Fibroblast of skin of left biceps (primary cell): ENCODE results near the gene ZSCAN5B.
"Not testable (repeated sequence)": the region's sequence is repeated elsewhere in the genome, so short reads cannot be mapped to it uniquely, and the experiment has no call there.

Source experiments
- DNase-seq, 2 experiments: peaks; one replicate each; pipeline ENCODE4 v3.0.0-alpha.2; 2013; ENCODE audit warnings: low read depth in 2 of 2

The ZSCAN5B gene, protein sequence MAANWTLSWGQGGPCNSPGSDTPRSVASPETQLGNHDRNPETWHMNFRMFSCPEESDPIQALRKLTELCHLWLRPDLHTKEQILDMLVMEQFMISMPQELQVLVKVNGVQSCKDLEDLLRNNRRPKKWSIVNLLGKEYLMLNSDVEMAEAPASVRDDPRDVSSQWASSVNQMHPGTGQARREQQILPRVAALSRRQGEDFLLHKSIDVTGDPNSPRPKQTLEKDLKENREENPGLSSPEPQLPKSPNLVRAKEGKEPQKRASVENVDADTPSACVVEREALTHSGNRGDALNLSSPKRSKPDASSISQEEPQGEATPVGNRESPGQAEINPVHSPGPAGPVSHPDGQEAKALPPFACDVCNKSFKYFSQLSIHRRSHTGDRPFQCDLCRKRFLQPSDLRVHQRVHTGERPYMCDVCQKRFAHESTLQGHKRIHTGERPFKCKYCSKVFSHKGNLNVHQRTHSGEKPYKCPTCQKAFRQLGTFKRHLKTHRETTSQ

DNA sequence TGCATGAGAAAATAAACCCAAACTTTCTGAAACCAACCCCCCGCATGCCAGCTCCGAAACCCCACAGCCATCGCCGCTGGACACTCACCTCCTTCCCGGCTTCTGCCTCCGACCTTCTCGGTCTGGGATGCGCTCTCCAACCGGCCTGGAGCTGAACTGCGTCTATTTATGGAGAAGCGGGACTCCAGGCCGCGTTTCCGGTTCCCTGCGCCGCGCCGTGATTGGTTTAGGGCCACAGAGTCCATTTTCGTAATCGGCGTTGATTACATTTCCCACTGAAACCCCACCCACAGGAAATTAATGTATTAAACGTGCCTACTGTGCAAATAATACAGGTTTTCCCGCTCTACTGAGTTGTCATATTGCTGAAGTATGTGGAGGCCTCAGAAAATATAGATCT is at the start of gene ZSCAN5B:
TSS of gene ZSCAN5B (minus strand) at position 138 of the 400 bp plus-strand sequence. CDS start 4,731 bp downstream, outside the sequence.
- not testable (repeated sequence) for DNase-seq

DNA sequence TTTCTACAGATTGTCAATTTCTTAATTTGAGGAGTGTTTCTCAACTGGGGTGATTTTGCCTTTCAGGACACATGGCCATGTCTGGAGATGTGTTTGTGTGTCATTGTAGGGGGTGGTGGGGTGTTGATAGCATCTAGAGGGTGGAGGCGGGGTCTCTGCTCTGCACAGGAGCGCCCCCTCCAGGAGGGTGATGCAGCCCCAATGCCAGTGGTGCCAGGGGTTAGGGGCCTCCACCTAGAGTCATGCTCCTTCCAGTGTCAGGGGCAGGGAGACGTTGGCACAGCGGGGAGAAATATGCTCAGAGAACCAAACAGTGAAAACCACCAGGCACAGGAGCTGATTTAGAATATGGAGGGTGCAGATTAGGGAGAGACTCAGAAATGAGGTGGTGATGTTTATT is 48.2 kb upstream of the ZSCAN5B start:
- not testable (repeated sequence) for DNase-seq

GRCh38 chr19:56245121-56245740 is 47.6 kb upstream of the ZSCAN5B start:
- no peak for DNase-seq

- DNase-seq = no peak
These were observed 25.9 kb upstream of the ZSCAN5B start for GRCh38 chr19:56223481-56223880.

DNA sequence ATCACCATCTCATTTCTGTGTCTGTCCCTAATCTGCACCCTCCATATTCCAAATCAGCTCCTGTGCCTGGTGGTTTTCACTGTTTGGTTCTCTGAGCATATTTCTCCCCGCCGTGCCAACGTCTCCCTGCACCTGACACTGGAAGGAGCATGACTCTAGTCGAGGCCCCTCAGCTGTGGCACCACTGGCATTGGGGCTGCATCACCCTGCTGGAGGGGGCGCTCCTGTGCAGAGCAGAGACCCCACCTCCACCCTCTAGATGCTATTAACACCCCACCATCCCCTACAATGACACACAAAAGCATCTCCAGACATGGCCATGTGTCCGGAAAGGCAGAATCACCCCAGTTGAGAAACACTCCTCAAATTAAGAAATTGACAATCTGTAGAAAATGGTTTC is 25.3 kb upstream of the ZSCAN5B start:
- DNase-seq = no peak

DNA sequence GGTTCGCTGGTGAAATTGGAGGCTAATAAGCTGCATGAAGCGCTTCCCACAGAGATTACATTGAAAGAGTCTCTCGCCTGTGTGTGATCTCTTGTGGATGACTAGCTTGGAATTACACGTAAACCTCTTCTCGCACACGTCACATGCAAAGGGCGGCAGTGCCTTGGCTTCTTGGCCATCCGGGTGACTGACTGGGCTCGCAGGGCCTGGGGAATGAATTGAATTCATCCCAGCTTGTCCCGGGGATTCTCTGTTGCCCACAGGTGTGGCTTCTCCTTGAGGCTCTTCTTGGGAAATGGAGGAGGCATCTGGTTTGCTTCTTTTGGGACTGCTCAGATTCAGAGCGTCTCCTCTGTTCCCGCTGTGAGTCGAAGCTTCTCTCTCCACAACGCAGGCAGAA is 24.3 kb upstream of the ZSCAN5B start:
- DNase-seq = no peak

DNA sequence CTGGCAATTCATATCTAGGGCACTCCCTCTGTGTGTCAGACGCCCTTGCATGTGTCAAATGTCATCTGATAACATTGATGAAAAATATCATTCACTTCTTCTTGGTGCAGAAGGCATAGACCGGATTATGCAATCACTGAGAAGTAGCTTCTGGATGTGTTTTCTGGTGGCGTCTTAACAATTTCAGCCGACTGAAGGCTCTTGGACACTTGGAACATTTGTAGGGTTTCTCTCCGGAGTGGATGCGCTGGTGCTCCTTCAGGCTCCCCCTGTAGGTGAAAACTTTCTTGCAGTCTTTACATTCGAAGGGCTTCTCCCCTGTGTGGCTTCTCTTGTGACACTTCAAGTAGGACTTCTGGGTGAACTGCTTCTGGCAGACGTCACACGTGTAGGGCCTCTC is 23.9 kb upstream of the ZSCAN5B start:
- DNase-seq = not testable (repeated sequence)

GRCh38 chr19:56218961-56219360 is 21.4 kb upstream of the ZSCAN5B start:
- no peak for DNase-seq

DNA sequence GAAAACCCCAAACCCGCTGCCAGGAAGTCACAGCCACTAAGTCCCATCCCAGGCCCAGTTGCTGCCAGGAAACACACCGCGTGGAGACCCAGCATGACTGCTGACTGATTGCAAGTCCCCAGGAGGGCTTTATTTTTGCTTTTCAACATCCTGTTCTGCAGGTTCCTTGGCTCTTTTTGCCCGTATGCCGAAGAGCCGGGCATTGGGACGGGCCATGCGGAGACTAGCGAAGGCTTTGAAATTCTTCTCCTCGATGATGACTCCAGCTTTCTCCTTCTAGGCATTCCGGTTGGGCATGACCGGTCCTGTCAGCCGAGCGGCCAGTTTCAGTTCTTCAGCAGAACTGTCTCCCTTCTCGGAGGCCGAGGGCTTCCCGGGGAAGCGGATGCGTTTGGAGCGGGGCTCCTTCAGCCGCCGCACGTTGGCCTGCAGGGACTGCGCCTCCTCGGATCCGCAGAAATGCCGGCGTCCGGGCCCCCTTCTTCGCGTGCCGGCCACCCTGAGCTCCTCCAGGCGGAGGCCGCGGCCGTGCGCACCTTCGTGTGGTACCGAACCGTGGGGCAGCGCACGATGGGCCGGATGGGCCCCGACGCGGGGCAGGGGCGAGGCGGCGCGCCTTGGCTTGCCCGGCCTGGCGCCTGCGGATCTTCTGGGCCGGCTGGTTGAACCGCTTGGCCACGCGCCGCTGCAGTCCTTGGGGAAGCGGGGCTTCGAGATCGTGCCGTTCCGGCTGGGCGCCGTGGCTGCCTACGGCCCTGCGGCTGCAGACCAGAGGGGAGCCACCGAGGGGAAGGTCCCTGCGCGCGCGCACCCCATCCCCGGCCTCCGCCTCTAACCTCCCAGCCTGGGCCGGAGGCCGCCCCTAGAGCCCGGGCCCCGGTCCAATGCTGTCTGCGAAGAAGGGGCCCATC is 19.7 kb upstream of the ZSCAN5B start:
- no peak for DNase-seq

- DNase-seq = no peak
These were observed 14.1 kb upstream of the ZSCAN5B start for GRCh38 chr19:56211718-56212117.

DNA sequence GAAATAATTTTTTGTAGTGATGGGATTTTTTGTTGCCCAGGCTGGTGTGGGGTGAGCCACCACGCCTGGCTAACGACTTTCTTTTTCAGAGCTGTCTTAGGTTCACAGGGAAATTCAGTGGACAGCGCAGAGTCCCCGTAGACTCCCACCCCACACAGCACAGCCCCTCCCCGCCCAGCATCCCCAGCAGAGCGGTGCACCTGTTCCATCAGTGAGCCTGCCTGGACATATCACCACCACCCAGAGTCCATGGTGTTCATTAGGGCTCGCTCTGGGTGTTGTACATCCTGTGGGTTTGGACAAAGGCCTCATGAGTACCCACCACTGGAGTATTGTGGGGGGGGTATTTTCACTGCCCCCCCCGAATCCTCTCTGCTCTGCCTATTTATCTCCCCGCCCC is 12.5 kb upstream of the ZSCAN5B start:
- not testable (repeated sequence) for DNase-seq

DNA sequence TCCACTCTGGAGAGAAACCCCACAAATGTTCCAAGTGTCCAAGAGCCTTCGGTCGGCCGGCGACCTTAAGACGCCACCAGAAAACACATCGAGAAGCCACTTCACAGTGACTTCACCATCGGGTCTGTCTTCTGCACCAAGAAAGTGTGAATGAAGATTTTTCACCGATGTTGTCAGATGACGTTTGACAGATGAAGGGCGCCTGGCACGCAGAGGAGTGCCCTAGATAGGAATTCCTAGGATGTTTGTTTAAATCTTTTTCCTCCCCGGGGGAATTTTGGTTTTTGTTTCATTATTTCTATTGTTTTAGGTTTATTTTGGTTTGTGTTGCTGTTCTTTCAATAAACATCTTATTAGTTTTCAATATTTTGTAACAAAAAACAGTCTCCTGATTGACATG is 11.5 kb upstream of the ZSCAN5B start:
- DNase-seq = no peak

DNA sequence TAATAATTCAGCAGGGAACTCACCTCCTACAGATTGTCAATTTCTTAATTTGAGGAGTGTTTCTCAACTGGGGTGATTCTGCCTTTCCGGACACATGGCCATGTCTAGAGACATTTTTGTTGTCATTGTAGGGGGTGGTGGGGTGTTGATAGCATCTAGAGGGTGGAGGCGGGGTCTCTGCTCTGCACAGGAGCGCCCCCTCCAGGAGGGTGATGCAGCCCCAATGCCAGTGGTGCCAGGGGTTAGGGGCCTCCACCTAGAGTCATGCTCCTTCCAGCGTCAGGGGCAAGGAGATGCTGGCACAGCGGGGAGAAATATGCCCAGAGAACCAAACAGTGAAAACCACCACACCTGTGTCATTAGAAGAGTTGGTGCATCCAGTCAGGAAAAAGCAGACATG is 10.0 kb upstream of the ZSCAN5B start:
- DNase-seq = not testable (repeated sequence)

DNA sequence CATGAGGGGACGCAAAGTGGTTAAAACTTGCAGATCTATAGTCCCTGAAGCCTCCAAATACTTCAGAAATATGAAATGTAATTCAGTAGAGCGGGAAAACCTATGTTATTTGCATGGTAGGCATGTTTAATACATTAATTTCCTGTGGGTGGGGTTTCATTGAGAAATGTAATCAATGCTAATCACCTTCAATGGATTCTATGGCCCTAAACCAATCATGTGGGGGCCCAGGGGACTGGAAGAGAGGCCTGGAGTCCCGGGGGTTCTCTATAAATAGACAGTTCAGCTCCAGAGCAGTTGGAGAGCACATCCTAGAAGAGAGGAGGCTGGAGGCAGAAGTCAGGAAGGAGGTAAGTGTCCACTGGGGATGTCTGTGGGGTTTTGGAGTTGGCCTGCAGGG is 4.4 kb upstream of the ZSCAN5B start, which contains the start of gene ZSCAN5C:
TSS of gene ZSCAN5C (plus strand) at position 301 of the 400 bp plus-strand sequence. CDS start 3,641 bp downstream, outside the sequence.
- DNase-seq = no peak

DNA sequence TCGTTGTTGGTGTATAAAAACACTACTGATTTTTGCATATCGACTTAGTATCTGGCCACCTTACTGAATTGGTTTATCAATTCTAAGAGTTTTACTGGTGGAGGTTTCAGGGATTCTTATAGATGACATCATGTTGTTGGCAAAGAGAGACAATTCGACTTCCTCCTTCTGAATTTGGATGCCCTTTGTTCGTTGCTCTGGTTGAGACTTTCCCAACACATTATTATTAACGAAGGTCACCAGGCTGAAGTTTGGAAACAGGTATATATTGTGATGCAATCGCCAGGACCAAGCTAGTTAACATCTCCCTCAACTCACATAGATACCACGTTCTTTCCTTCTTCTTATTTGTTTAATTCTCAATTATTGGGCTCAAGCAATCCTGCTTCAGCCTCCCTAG is 2.1 kb upstream of the ZSCAN5B start:
- no peak for DNase-seq

DNA sequence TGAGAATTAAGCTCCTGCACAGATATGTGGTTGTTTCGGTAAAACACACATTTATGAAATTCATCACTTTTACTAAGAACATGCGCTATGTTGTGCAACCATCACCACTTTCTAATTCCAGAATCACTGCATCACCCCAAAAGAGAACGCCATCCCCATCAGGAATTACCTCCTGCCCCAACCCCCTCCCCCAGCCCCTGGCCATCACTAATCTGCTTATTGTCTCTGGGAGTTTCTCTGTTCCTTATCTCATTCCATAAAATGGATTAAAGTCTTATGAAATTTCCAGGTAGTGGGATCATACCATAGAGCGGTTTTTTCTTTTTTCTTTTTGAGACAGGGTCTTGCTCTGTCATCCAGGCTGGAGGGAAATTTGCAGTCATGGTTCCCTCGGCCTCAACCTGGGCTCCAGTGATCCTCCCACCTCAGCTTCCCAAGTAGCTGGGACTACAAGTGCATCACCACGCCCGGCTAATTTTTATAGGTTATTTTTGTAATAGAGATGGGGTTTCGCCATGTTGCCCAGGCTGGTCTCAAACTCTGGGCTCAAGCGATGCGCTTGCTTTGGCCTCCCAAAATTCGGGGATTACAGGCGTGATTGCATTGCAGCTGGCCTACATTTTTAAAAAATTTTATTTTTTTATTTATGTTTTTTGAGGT is 3.5 kb downstream of the ZSCAN5B start:
- DNase-seq = no peak

DNA sequence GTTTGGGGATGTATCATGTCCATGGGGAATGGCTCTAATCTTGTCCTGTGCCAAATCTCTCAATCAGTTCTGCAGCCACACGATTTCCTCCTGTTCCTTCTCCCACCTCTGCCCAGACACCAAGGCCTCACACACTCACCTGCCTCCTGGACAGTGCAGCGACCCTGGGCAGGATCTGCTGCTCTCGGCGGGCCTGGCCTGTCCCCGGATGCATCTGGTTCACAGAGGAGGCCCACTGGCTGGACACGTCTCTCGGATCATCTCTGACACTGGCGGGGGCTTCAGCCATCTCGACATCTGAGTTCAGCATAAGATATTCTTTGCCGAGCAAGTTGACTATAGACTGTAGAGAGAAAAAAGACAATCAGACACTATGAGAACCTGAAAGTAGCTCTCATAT is 5.9 kb downstream of the ZSCAN5B start:
- DNase-seq = no peak

DNA sequence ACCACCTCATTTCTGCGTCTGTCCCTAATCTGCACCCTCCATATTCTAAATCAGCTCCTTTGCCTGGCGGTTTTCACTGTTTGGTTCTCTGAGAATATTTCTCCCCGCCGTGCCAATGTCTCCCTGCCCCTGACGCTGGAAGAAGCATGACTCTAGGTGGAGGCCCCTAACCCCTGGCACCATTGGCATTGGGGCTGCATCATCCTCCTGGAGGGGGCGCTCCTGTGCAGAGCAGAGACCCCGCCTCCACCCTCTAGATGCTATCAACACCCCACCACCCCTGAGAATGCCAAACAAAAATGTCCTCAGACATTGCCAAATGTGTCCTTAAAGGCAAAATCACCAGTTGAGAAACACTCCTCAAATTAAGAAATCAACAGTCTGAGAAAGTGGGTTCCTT is 6.5 kb downstream of the ZSCAN5B start:
- no peak for DNase-seq

GRCh38 chr19:56189785-56190184 is 7.8 kb downstream of the ZSCAN5B start:
- DNase-seq = no peak

DNA sequence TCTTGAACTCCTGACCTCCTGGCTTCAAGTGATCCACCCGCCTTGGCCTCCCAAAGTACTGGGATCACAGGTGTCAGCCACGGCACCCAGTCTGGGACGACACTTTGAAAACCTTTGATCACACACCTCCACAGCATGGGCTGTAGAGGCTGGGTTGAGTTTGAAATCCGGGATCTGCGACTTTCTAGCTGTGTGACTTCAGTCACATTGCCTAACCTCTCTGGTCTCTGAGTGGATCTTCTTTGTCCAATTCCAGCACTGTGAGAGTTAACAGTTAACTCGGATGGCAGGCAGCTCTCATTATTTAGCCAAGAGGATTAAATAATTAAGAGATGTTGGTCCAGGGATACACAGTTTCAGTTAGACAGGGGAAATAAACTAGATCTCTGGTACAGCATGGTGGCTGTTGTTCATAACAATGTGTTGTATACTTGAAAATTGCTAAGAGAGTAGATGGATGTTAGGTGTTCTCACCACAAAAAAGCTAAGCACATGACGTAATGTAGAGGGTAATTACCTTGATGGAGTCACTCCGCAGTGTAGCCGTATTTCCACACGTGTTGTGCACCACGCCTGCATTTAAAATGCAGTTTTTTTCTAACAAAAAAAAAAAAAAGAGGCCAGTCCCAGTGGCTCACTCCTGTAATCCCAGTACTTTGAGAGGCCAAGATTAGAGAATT is 19.9 kb downstream of the ZSCAN5B start:
- no peak for DNase-seq

GRCh38 chr19:56176881-56177280 is 20.7 kb downstream of the ZSCAN5B start:
- DNase-seq = no peak
